Stimulated activated memory B cell treated with anti-CD40 and anti-IgM and Interleukin-4, amounts not matched to agents 10 μg/mL and 1 μg/mL and 100 μg/mL, for 72 hours (primary cell): ENCODE data around the gene TMEM51.
A peak's percentile ranks its signal among the peaks of the same experiment; 100 is the strongest.

Experiments
- ATAC-seq: fragments of 150-1000 bp; cut with Tn5 transposase; 2 replicates; pipeline ENCODE4 v1.10.0; 2021
- H3K27ac Mint-ChIP-seq: one replicate; pipeline ENCODE4 v1.8.0; 2022; ENCODE audit warnings: mild to moderate bottlenecking, mixed read lengths
- H3K27me3 Mint-ChIP-seq: one replicate; pipeline ENCODE4 v1.8.0; 2022; ENCODE audit warnings: mixed read lengths
- H3K36me3 Mint-ChIP-seq: one replicate; pipeline ENCODE4 v1.8.0; 2022; ENCODE audit warnings: mixed read lengths
- H3K4me1 Mint-ChIP-seq: one replicate; pipeline ENCODE4 v1.8.0; 2022; ENCODE audit warnings: mixed read lengths
- H3K4me3 Mint-ChIP-seq: one replicate; pipeline ENCODE4 v1.8.0; 2022; ENCODE audit warnings: mild to moderate bottlenecking, moderate library complexity, mixed read lengths
- H3K9me3 Mint-ChIP-seq: one replicate; pipeline ENCODE4 v1.8.0; 2022; ENCODE audit warnings: mixed read lengths

Gene TMEM51

GRCh38 chr1:15201849-15202551 lies 48.5 kb downstream of the TMEM51 start:
- H3K4me1 Mint-ChIP-seq, result no peaks in the 10 kb centered on the region
- H3K36me3 Mint-ChIP-seq, result no peaks in the 10 kb centered on the region
- no peak for ATAC-seq
- no peaks in the 10 kb centered on the region for H3K9me3 Mint-ChIP-seq
- peaks cover 17% of the 10 kb centered on the region for H3K27me3 Mint-ChIP-seq
- H3K4me3 Mint-ChIP-seq, result no peak overlapping the region
- H3K27ac Mint-ChIP-seq, result no peak overlapping the region

- Mint-ChIP-seq H3K27ac (no peak overlapping the region), H3K4me1 (no peaks in the 10 kb centered on the region), H3K36me3 (no peaks in the 10 kb centered on the region), H3K9me3 (no peaks in the 10 kb centered on the region), H3K27me3 (peaks cover 38% of the 10 kb centered on the region), H3K4me3 (no peak overlapping the region)
- no peak for ATAC-seq
Measured at GRCh38 chr1:15204931-15205330, 51.4 kb downstream of the TMEM51 start.

GRCh38 chr1:15205586-15206346 lies 52.2 kb downstream of the TMEM51 start:
- Mint-ChIP-seq H3K27ac (no peak overlapping the region), H3K9me3 (no peaks in the 10 kb centered on the region), H3K27me3 (peaks cover 40% of the 10 kb centered on the region), H3K4me1 (no peaks in the 10 kb centered on the region), H3K36me3 (no peaks in the 10 kb centered on the region), H3K4me3 (no peak overlapping the region)
- no peak for ATAC-seq

GRCh38 chr1:15206418-15207030 lies 53.0 kb downstream of the TMEM51 start:
- Mint-ChIP-seq H3K36me3 (no peaks in the 10 kb centered on the region), H3K4me1 (no peaks in the 10 kb centered on the region), H3K27ac (no peak overlapping the region), H3K9me3 (no peaks in the 10 kb centered on the region), H3K4me3 (no peak overlapping the region), H3K27me3 (peaks cover 40% of the 10 kb centered on the region)
- no peak for ATAC-seq

GRCh38 chr1:15207031-15207828 lies 53.7 kb downstream of the TMEM51 start:
- no peak for ATAC-seq
- no peaks in the 10 kb centered on the region for H3K36me3 Mint-ChIP-seq

GRCh38 chr1:15207829-15208429 lies 54.4 kb downstream of the TMEM51 start:
- no peaks in the 10 kb centered on the region for H3K4me1 Mint-ChIP-seq
- ATAC-seq, result no peak
- H3K36me3 Mint-ChIP-seq, result no peaks in the 10 kb centered on the region
- H3K4me3 Mint-ChIP-seq, result no peak overlapping the region
- H3K27me3 Mint-ChIP-seq, result peaks cover 40% of the 10 kb centered on the region
- H3K9me3 Mint-ChIP-seq, result no peaks in the 10 kb centered on the region
- H3K27ac Mint-ChIP-seq, result no peak overlapping the region

More at GRCh38 chr1:15207031-15207828, 53.7 kb downstream of the TMEM51 start:
- no peak overlapping the region for H3K27ac Mint-ChIP-seq
- H3K27me3 Mint-ChIP-seq, result peaks cover 40% of the 10 kb centered on the region
- no peak overlapping the region for H3K4me3 Mint-ChIP-seq
- no peaks in the 10 kb centered on the region for H3K9me3 Mint-ChIP-seq
- no peaks in the 10 kb centered on the region for H3K4me1 Mint-ChIP-seq

- Mint-ChIP-seq H3K4me3 (no peak overlapping the region), H3K27me3 (peaks cover 47% of the 10 kb centered on the region), H3K4me1 (no peaks in the 10 kb centered on the region), H3K27ac (no peak overlapping the region), H3K36me3 (no peaks in the 10 kb centered on the region), H3K9me3 (no peaks in the 10 kb centered on the region)
- no peak for ATAC-seq
Measured at GRCh38 chr1:15210651-15211375, 57.3 kb downstream of the TMEM51 start.

GRCh38 chr1:15211424-15211823 lies 57.9 kb downstream of the TMEM51 start:
- Mint-ChIP-seq H3K4me1 (no peaks in the 10 kb centered on the region), H3K4me3 (no peak overlapping the region), H3K27ac (no peak overlapping the region), H3K36me3 (no peaks in the 10 kb centered on the region), H3K9me3 (no peaks in the 10 kb centered on the region), H3K27me3 (peaks cover 48% of the 10 kb centered on the region)
- ATAC-seq, result no peak

GRCh38 chr1:15212216-15212953 lies 58.8 kb downstream of the TMEM51 start:
- Mint-ChIP-seq H3K27me3 (peaks cover 44% of the 10 kb centered on the region), H3K36me3 (no peaks in the 10 kb centered on the region), H3K9me3 (no peaks in the 10 kb centered on the region), H3K4me1 (no peaks in the 10 kb centered on the region), H3K4me3 (no peak overlapping the region), H3K27ac (no peak overlapping the region)
- ATAC-seq, result peak; percentile 56

GRCh38 chr1:15212954-15213291 lies 59.4 kb downstream of the TMEM51 start:
- Mint-ChIP-seq H3K36me3 (no peaks in the 10 kb centered on the region), H3K9me3 (no peaks in the 10 kb centered on the region), H3K27ac (no peak overlapping the region), H3K4me3 (no peak overlapping the region), H3K4me1 (no peaks in the 10 kb centered on the region), H3K27me3 (peaks cover 39% of the 10 kb centered on the region)
- ATAC-seq, result no peak

GRCh38 chr1:15213341-15213821 lies 59.8 kb downstream of the TMEM51 start:
- H3K9me3 Mint-ChIP-seq, result no peaks in the 10 kb centered on the region
- H3K4me3 Mint-ChIP-seq, result no peak overlapping the region

GRCh38 chr1:15214527-15214926 lies 61.0 kb downstream of the TMEM51 start:
- peaks cover 40% of the 10 kb centered on the region for H3K27me3 Mint-ChIP-seq

More at GRCh38 chr1:15213341-15213821, 59.8 kb downstream of the TMEM51 start:
- peaks cover 35% of the 10 kb centered on the region for H3K27me3 Mint-ChIP-seq
- no peaks in the 10 kb centered on the region for H3K36me3 Mint-ChIP-seq
- ATAC-seq, result no peak
- no peak overlapping the region for H3K27ac Mint-ChIP-seq
- no peaks in the 10 kb centered on the region for H3K4me1 Mint-ChIP-seq

GRCh38 chr1:15215116-15215515 lies 61.6 kb downstream of the TMEM51 start:
- H3K9me3 Mint-ChIP-seq, result no peaks in the 10 kb centered on the region

More at GRCh38 chr1:15214527-15214926, 61.0 kb downstream of the TMEM51 start:
- H3K36me3 Mint-ChIP-seq, result no peaks in the 10 kb centered on the region
- no peaks in the 10 kb centered on the region for H3K4me1 Mint-ChIP-seq
- H3K4me3 Mint-ChIP-seq, result no peak overlapping the region
- H3K9me3 Mint-ChIP-seq, result no peaks in the 10 kb centered on the region
- no peak overlapping the region for H3K27ac Mint-ChIP-seq
- no peak for ATAC-seq

GRCh38 chr1:15217654-15218053 lies 64.1 kb downstream of the TMEM51 start:
- Mint-ChIP-seq H3K4me3 (no peak overlapping the region), H3K27me3 (peaks cover 45% of the 10 kb centered on the region), H3K27ac (no peak overlapping the region), H3K9me3 (no peaks in the 10 kb centered on the region), H3K36me3 (no peaks in the 10 kb centered on the region), H3K4me1 (no peaks in the 10 kb centered on the region)
- no peak for ATAC-seq

More at GRCh38 chr1:15215116-15215515, 61.6 kb downstream of the TMEM51 start:
- Mint-ChIP-seq H3K27me3 (peaks cover 39% of the 10 kb centered on the region), H3K27ac (no peak overlapping the region), H3K4me3 (no peak overlapping the region), H3K36me3 (no peaks in the 10 kb centered on the region), H3K4me1 (no peaks in the 10 kb centered on the region)
- no peak for ATAC-seq
